ENCODE measurements around the gene ZFAND6.

DNA sequence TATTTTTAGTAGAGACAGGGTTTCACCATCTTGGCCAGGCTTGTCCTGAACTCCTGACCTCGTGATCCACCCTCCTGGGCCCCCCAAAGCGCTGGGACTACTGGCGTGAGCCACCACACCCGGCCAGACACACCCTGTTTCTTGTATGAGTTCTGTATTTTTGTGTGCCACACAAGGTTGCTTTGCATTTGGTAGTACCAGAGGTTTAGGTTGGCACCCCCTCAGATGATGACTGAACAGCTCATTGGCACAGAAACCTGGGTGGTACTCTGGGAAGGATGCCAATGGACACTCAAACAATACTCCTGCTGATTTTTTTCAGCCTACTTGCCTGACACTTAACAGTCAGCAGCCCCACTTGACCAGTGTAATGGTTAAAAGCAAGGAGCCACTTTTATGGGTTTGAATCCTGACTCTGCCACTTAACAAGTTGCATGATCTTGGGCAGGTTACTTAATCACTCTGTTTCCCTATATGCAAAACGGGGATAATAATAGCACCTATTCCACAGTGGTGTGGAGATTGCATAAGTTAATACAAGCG is 49.3 kb upstream of the ZFAND6 start:
- TF ChIP-seq, protein P1, sequence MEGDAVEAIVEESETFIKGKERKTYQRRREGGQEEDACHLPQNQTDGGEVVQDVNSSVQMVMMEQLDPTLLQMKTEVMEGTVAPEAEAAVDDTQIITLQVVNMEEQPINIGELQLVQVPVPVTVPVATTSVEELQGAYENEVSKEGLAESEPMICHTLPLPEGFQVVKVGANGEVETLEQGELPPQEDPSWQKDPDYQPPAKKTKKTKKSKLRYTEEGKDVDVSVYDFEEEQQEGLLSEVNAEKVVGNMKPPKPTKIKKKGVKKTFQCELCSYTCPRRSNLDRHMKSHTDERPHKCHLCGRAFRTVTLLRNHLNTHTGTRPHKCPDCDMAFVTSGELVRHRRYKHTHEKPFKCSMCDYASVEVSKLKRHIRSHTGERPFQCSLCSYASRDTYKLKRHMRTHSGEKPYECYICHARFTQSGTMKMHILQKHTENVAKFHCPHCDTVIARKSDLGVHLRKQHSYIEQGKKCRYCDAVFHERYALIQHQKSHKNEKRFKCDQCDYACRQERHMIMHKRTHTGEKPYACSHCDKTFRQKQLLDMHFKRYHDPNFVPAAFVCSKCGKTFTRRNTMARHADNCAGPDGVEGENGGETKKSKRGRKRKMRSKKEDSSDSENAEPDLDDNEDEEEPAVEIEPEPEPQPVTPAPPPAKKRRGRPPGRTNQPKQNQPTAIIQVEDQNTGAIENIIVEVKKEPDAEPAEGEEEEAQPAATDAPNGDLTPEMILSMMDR (IDR thresholded peaks at IDR 0.05; ENCODE audit: poor library complexity) = no peak
- no peak for TF ChIP-seq EZH2 (IDR thresholded peaks at IDR 0.05; ENCODE audit: borderline replicate concordance)
